ENCODE results near the gene CEP192. TPM values are rescaled to one million over a fixed set of nuclear protein-coding genes. Genes with fewer than 3 reads are reported as not detected.
A peak's percentile ranks its signal among the peaks of the same experiment; 100 is the strongest.

Gene CEP192
- total and polyA plus RNA-seq, 4 donors: 2.5 to 32.4 (median 10.9) TPM

GRCh38 chr18:13126966-13127598 lies 135.9 kb downstream of the CEP192 start:
- Histone ChIP-seq H3K27ac (ENCODE audit: low read depth in 1 of 2, low read length in 2 of 2) (peak overlapping the region; percentile 84 to 92), H3K36me3 (ENCODE audit: control insufficient read depth in 4 of 4, insufficient read depth in 3 of 4, low read depth in 1 of 4, low read length in 3 of 4) (no peaks in the 10 kb centered on the region), H3K9ac (ENCODE audit: low read depth in 1 of 2, low read length in 2 of 2) (peak overlapping the region in 1 of 2 donors; percentile 20), H3K4me3 (ENCODE audit: low read depth in 1 of 3, low read length in 3 of 3) (no peak overlapping the region), H3K4me1 (ENCODE audit: control insufficient read depth in 4 of 4, insufficient read depth in 4 of 4, low read length in 3 of 4) (peaks cover 0 to 32% (median 13%) of the 10 kb centered on the region in 4 donors), H3K27me3 (ENCODE audit: control insufficient read depth in 4 of 4, insufficient read depth in 4 of 4, low read length in 3 of 4) (no peaks in the 10 kb centered on the region), H3K9me3 (ENCODE audit: control insufficient read depth in 4 of 4, low read length in 3 of 4) (no peaks in the 10 kb centered on the region)
- TF ChIP-seq YY1 (IDR thresholded peaks at IDR 0.05) (no peak), RAD21 (IDR thresholded peaks at IDR 0.05) (no peak), TAF1 (conservative IDR thresholded peaks at IDR 0.05) (no peak), GABPA (IDR thresholded peaks at IDR 0.05 in 1 of 2, conservative IDR thresholded peaks at IDR 0.05 in 1 of 2) (no peak), EGR1 (IDR thresholded peaks at IDR 0.05; ENCODE audit: low read depth in 2 of 2) (no peak), RXRA (IDR thresholded peaks at IDR 0.05) (peak in 1 of 2 donors; percentile 70), CTCF (IDR thresholded peaks at IDR 0.05; ENCODE audit: low read depth, low read length, missing input control) (no peak), FOXA2 (IDR thresholded peaks at IDR 0.05) (no peak), ATF3 (IDR thresholded peaks at IDR 0.05) (no peak), NR2F2 (IDR thresholded peaks at IDR 0.05) (no peak), JUND (IDR thresholded peaks at IDR 0.05) (no peak), HNF4G (IDR thresholded peaks at IDR 0.05) (no peak), FOXA1 (IDR thresholded peaks at IDR 0.05) (no peak), HNF4A (conservative IDR thresholded peaks at IDR 0.05) (peak in 1 of 2 donors; percentile 17), SP1 (IDR thresholded peaks at IDR 0.05) (no peak)
- TF ChIP-seq, protein P1, sequence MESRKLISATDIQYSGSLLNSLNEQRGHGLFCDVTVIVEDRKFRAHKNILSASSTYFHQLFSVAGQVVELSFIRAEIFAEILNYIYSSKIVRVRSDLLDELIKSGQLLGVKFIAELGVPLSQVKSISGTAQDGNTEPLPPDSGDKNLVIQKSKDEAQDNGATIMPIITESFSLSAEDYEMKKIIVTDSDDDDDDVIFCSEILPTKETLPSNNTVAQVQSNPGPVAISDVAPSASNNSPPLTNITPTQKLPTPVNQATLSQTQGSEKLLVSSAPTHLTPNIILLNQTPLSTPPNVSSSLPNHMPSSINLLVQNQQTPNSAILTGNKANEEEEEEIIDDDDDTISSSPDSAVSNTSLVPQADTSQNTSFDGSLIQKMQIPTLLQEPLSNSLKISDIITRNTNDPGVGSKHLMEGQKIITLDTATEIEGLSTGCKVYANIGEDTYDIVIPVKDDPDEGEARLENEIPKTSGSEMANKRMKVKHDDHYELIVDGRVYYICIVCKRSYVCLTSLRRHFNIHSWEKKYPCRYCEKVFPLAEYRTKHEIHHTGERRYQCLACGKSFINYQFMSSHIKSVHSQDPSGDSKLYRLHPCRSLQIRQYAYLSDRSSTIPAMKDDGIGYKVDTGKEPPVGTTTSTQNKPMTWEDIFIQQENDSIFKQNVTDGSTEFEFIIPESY (IDR thresholded peaks at IDR 0.05): no peak
- TF ChIP-seq, protein P2, sequence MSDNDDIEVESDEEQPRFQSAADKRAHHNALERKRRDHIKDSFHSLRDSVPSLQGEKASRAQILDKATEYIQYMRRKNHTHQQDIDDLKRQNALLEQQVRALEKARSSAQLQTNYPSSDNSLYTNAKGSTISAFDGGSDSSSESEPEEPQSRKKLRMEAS (IDR thresholded peaks at IDR 0.05): peak; percentile 24
- TF ChIP-seq, protein P3, sequence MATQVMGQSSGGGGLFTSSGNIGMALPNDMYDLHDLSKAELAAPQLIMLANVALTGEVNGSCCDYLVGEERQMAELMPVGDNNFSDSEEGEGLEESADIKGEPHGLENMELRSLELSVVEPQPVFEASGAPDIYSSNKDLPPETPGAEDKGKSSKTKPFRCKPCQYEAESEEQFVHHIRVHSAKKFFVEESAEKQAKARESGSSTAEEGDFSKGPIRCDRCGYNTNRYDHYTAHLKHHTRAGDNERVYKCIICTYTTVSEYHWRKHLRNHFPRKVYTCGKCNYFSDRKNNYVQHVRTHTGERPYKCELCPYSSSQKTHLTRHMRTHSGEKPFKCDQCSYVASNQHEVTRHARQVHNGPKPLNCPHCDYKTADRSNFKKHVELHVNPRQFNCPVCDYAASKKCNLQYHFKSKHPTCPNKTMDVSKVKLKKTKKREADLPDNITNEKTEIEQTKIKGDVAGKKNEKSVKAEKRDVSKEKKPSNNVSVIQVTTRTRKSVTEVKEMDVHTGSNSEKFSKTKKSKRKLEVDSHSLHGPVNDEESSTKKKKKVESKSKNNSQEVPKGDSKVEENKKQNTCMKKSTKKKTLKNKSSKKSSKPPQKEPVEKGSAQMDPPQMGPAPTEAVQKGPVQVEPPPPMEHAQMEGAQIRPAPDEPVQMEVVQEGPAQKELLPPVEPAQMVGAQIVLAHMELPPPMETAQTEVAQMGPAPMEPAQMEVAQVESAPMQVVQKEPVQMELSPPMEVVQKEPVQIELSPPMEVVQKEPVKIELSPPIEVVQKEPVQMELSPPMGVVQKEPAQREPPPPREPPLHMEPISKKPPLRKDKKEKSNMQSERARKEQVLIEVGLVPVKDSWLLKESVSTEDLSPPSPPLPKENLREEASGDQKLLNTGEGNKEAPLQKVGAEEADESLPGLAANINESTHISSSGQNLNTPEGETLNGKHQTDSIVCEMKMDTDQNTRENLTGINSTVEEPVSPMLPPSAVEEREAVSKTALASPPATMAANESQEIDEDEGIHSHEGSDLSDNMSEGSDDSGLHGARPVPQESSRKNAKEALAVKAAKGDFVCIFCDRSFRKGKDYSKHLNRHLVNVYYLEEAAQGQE (IDR thresholded peaks at IDR 0.05): no peak
- no peak for DNase-seq (ENCODE audit: low spot score)
- WGBS: 42% methylated on average over 17 of the region's 17 CpGs

Measured in liver (tissue), 9 donors.